OCI-LY7 (cell line): ENCODE measurements around the gene TMEM87A. TPM values are rescaled to one million over a fixed set of nuclear protein-coding genes. Genes with fewer than 3 reads are reported as not detected.

Source experiments
- BruUV-seq: library from RNA; stranded (reverse); fragments of 400-500 nt; replicated peaks from 2 replicates; lab custom pipeline; 2021; lab: Mats Ljungman, UMichigan
- CTCF ChIA-PET: fragments of 300-600 bp; sonication (Branson Sonifier 250); formaldehyde crosslinking; loops from one replicate; lab custom pipeline; 2022; ENCODE audit warnings: antibody characterized with exemption; ENCODE audit not compliant: unreplicated experiment; lab: Charles Lee
- POLR2A ChIA-PET: fragments of 300-600 bp; sonication (Branson Sonifier 250); formaldehyde crosslinking; loops from one replicate; lab custom pipeline; 2022; ENCODE audit warnings: antibody characterized with exemption; lab: Charles Lee
- DNase-seq: peaks from one replicate; pipeline ENCODE4 v3.0.0-alpha.2; 2015; ENCODE audit warnings: low spot score
- H2AFZ ChIP-seq: fragments of 200-600 bp; sonication (generic), shearing (Covaris generic); 2 replicates; pipeline ENCODE4 v1.6.1; 2014; ENCODE audit warnings: mild to moderate bottlenecking, antibody characterized with exemption, low read length, moderate library complexity
- H3K27ac ChIP-seq: fragments of 200-600 bp; sonication (generic); 2 replicates; pipeline ENCODE4 v1.5.1; 2014; ENCODE audit warnings: mixed run types, low read depth, mild to moderate bottlenecking, moderate library complexity, low read length, inconsistent platforms; ENCODE audit not compliant: poor library complexity, severe bottlenecking
- H3K36me3 ChIP-seq: fragments of 200-600 bp; sonication (generic); 2 replicates; pipeline ENCODE4 v1.6.1; 2014; ENCODE audit warnings: mild to moderate bottlenecking, antibody characterized with exemption, low read length, moderate library complexity, mixed read lengths; ENCODE audit not compliant: insufficient read depth
- H3K4me1 ChIP-seq: fragments of 200-600 bp; sonication (generic); 2 replicates; pipeline ENCODE4 v1.5.1; 2014; ENCODE audit warnings: mild to moderate bottlenecking, low read length; ENCODE audit not compliant: insufficient read depth, poor library complexity, severe bottlenecking
- H3K4me2 ChIP-seq: fragments of 200-600 bp; sonication (generic); 2 replicates; pipeline ENCODE4 v1.6.1; 2014; ENCODE audit warnings: mild to moderate bottlenecking, low read length
- H3K4me3 ChIP-seq: fragments of 200-600 bp; sonication (generic); 2 replicates; pipeline ENCODE4 v1.5.1; 2014; ENCODE audit warnings: mild to moderate bottlenecking, low read depth, low read length; ENCODE audit not compliant: poor library complexity, severe bottlenecking
- H3K79me2 ChIP-seq: fragments of 200-600 bp; sonication (generic); 2 replicates; pipeline ENCODE4 v1.6.1; 2016; ENCODE audit warnings: low read depth, mild to moderate bottlenecking, low read length, moderate library complexity, mixed read lengths; ENCODE audit not compliant: insufficient read depth
- H3K9me2 ChIP-seq: fragments of 200-600 bp; sonication (generic); 2 replicates; pipeline ENCODE4 v1.6.1; 2016; ENCODE audit warnings: mild to moderate bottlenecking, low read length, mixed read lengths; ENCODE audit not compliant: insufficient read depth
- H3K9me3 ChIP-seq: fragments of 200-600 bp; sonication (generic); 2 replicates; pipeline ENCODE4 v1.6.1; 2014; ENCODE audit warnings: mild to moderate bottlenecking, mixed run types, low read length, mixed read lengths
- H4K20me1 ChIP-seq: fragments of 200-600 bp; sonication (generic); 2 replicates; pipeline ENCODE4 v1.6.1; 2014; ENCODE audit warnings: mild to moderate bottlenecking, antibody characterized with exemption, low read length, moderate library complexity, mixed read lengths; ENCODE audit not compliant: insufficient read depth
- CTCF ChIP-seq: fragments of 200-600 bp; sonication (generic); conservative IDR thresholded peaks from 2 replicates; pipeline ENCODE4 v1.5.1; 2014; ENCODE audit warnings: mild to moderate bottlenecking, antibody characterized with exemption, low read length, moderate library complexity, mixed read lengths
- EZH2phosphoT487 ChIP-seq: fragments of 200-600 bp; sonication (generic); IDR thresholded peaks from 2 replicates; pipeline ENCODE4 v1.6.1; 2018; ENCODE audit warnings: low read depth, borderline replicate concordance, mild to moderate bottlenecking, mixed run types, antibody characterized with exemption, low read length, moderate library complexity, mixed read lengths
- intact Hi-C: fragments of 100-400 bp; cut with micrococcal nuclease; formaldehyde crosslinking; loops from one replicate; pipeline ENCODE4 v1.10.0; 2022; ENCODE audit not compliant: unreplicated experiment
- total RNA-seq, 2 experiments: library from RNA; depleted of rRNA in 1 of 2; stranded (reverse); fragments of >200 nt in 1 of 2; shearing (Covaris generic) in 1 of 2; gene quantifications; 2 replicates each; pipeline ENCODE4 v1.2.3, GENCODE V29; 2014 to 2022

Gene TMEM87A
- total RNA-seq, 2 experiments from 2014 or later, result 23.2 to 24.5 TPM

DNA sequence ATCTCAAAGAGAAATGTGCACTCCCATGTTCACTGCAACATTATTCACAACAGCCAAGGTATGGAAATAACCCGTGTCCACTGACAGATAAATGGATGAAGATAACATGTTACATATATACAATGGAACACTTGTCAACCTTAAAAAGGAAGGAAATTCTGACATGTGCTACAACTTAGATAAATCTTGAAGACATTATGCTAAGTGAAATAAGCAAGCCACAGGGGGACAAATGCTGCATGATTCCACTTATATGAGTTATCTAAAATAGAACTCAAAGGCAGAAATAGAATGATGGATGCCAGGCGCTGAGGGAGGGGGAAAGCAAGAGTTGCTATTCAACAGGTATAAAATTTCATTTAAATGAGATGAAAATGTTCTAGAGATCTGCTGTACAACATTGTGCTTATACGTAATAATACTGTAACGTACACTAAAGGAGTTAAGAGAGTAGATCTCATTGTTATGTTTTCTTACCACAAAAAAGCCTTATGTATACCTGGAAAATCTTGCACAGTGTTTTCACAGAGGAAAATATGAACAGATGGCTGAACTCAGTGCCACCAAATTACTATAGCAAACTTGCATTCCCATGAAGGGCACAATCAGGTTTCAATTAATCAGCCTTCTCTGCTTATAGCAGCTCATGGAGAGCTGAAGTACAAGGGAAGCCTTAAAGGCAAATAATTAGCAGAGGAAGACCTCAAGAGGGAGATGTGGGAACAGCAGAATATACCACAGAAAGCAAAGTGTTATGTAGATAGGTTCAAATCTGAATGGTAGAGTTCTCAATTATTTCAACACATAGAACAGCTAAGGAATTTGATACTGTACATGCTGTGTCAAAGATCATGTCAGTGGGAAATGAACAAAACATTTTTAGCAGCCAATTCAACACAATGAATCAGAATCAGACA is 57.1 kb downstream of the TMEM87A start:
- intact Hi-C loops, result loop anchor here (5.0 kb wide), 1 partner anchor 56 kb away; the partner anchor contains the start of genes GANC and TMEM87A
- Histone ChIP-seq H3K27ac (no peak overlapping the region), H3K4me1 (peaks cover 27% of the 10 kb centered on the region), H3K4me3 (no peak overlapping the region), H3K4me2 (no peak overlapping the region), H3K36me3 (peaks cover 73% of the 10 kb centered on the region), H4K20me1 (no peaks in the 10 kb centered on the region), H3K9me2 (no peaks in the 10 kb centered on the region), H3K79me2 (no peaks in the 10 kb centered on the region), H2AFZ (no peak overlapping the region), H3K9me3 (no peaks in the 10 kb centered on the region)
- peak; percentile 13 for DNase-seq
- POLR2A ChIA-PET, result interaction anchor here (1.0 kb wide), 1 partner anchor 17 kb away, joined by 3 read pairs; no protein-coding TSS in a partner anchor
- BruUV-seq, result no TSS peak
- CTCF ChIA-PET, result no interaction called here
- no peak for TF ChIP-seq EZH2phosphoT487
- TF ChIP-seq CTCF, result no peak

DNA sequence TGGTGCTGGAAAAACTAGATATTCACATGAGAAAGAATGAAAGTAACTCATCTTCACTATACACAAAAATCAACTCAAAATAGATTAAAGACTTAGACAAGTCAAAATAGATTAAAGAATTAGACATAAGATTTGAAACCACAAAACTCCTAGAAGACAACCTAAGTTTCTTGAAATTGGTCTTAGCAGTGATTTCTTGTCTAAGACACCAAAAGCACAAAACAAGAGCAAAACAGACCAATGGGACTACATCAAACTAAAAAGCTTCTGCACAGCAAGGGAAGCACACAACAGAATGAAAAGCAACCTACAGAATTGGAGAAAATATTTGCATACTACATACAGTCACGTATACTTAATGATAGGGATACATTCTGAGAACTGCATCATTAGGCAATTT is 58.6 kb downstream of the TMEM87A start:
- no peak for DNase-seq
- H3K4me1 ChIP-seq, result peaks cover 18% of the 10 kb centered on the region
- H4K20me1 ChIP-seq, result no peaks in the 10 kb centered on the region
- H3K79me2 ChIP-seq, result no peaks in the 10 kb centered on the region
- no TSS peak for BruUV-seq
- no peaks in the 10 kb centered on the region for H3K9me2 ChIP-seq
- no peak overlapping the region for H3K27ac ChIP-seq
- no peak overlapping the region for H3K4me3 ChIP-seq
- no peaks in the 10 kb centered on the region for H3K9me3 ChIP-seq
- intact Hi-C loops, result no loop called here
- H3K36me3 ChIP-seq, result peaks cover 87% of the 10 kb centered on the region
- no peak overlapping the region for H2AFZ ChIP-seq
- CTCF ChIA-PET, result no interaction called here
- no peak overlapping the region for H3K4me2 ChIP-seq
- POLR2A ChIA-PET, result interaction anchor here (0.6 to 1.0 kb wide), 2 partner anchors 15 to 40 kb away, joined by 3 read pairs; no protein-coding TSS in a partner anchor
- TF ChIP-seq EZH2phosphoT487, result no peak
- no peak for TF ChIP-seq CTCF

DNA sequence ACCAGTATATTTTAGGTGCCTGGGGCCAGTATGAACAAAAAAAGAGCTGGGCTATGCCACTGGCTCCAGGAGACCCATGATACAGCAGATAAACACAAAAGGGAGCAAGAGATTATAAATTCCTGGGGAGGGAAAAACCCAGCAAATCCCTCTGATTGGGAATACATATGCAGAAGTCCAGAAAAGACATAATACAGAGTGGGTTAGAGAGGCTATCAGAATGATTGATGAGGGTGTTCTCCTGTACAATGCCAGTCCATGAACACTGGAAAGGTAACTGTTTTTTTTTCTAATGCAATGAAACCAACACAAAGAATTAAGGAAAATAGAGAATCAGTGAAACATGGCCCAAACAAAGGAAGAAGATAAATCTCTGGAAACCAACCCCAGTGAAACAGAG is 59.7 kb downstream of the TMEM87A start:
- intact Hi-C loops, result no loop called here
- POLR2A ChIA-PET, result no interaction called here
- no peaks in the 10 kb centered on the region for H4K20me1 ChIP-seq
- peaks cover 10% of the 10 kb centered on the region for H3K4me1 ChIP-seq
- DNase-seq, result no peak
- H3K9me3 ChIP-seq, result no peaks in the 10 kb centered on the region; the same call in 1 of the 2 replicates
- TF ChIP-seq CTCF, result no peak
- TF ChIP-seq EZH2phosphoT487, result no peak
- no peak overlapping the region for H3K4me2 ChIP-seq
- no TSS peak for BruUV-seq
- no peak overlapping the region for H2AFZ ChIP-seq
- no peaks in the 10 kb centered on the region for H3K9me2 ChIP-seq
- H3K27ac ChIP-seq, result no peak overlapping the region
- H3K36me3 ChIP-seq, result peaks cover 89% of the 10 kb centered on the region
- no peaks in the 10 kb centered on the region for H3K79me2 ChIP-seq
- CTCF ChIA-PET, result no interaction called here
- no peak overlapping the region for H3K4me3 ChIP-seq
